Kasumi-1 (cell line): Measurements from ENCODE around the gene SERINC5.
A peak's percentile ranks its signal among the peaks of the same experiment; 100 is the strongest.
"Not testable (repeated sequence)": the region's sequence is repeated elsewhere in the genome, so short reads cannot be mapped to it uniquely, and the experiment has no call there.

Experiments
- DNase-seq, 2 experiments: peaks; one replicate each; lab custom pipeline; 2025; lab: John Stamatoyannopoulos, UW

The SERINC5 gene

DNA sequence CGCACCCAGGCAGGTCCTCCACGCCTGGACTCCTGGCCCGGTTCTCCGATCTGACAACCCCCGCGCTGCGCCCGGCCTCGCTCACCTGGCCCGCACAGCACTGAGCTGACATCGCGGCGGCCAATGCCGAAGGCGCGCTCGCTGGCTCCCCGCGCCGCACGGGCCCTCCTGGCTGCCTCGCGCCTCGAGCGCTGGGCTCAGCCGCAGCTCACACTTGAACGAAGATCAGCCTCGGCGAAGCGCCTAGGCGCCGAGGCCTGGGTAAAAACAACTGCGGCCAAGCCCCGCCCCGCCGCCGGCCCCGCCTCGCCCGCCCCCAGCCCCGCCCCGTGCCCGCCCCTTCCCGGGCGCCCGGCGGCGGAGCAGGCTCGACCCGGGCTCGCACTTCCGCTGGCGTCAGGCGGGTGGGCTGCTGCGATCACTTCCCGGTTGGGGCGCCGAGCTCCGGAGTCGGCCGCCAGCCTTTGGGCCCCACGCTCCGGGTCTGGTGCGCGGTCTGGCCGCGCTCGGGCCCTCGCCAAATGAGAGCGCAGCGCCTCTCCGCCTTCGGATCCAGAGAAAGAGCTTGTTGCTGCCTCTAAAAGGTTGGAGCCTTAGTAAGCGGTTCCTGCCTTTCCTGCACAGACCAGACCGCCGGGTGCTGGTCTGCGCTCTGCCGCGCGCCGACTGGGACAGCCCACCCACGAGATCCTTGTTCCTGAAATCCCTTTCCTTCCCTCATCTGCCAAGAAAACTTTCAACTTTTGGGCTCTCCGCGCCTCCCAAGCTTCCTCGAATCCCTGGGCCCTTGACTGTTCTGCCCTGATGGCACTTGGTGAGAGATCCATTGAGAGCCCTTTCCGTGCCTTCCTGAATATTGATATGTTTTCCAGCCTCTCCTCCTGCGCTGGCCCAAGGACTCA lies at the start of gene SERINC5:
Gene SERINC5, minus strand, starts transcription at position 238 of the 902 bp plus-strand sequence. Its CDS starts 126 bp downstream, at position 112.
- DNase-seq, result peak; percentile 78 to 87

DNA sequence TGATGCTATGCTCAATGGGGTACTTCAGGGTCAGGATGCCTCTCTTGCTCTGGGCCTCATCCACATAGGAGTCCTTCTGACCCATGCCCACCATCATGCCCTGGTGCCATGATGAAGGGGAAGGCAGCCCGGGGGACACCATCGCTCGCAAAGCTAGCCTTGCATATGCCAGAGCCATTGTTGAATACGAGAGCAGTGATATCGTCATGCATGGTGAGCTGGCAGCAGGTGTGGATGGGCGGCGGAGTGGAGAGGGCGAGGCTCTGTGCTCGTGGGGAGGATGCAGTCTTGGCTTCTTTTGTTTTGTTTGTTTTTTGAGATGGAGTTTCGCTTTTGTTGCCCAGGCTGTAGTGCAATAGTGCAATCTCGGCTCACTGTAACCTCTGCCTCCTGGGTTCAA lies 46.8 kb upstream of the SERINC5 start:
- no peak for DNase-seq

DNA sequence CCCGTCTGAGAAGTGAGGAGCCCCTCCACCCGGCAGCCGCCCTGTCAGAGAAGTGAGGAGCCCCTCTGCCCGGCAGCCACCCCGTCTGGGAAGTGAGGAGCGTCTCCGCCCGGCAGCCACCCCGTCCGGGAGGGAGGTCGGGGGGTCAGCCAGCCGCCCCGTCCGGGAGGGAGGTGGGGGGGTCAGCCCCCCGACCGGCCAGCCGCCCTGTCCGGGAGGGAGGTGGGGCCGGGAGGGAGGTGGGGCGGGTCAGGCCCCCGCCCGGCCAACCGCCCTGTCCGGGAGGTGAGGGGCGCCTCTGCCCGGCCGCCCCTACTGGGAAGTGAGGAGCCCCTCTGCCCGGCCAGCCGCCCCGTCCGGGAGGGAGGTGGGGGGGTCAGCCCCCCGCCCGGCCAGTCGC lies 45.5 kb upstream of the SERINC5 start:
- not testable (repeated sequence) for DNase-seq

DNA sequence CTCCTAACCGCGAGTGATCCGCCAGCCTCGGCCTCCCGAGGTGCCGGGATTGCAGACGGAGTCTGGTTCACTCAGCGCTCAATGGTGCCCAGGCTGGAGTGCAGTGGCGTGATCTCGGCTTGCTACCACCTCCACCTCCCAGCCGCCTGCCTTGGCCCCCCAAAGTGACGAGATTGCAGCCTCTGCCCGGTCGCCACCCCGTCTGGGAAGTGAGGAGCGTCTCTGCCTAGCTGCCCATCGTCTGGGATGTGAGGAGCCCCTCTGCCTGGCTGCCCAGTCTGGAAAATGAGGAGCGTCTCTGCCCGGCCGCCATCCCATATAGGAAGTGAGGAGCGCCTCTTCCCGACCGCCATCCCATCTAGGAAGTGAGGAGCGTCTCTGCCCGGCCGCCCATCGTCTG lies 44.9 kb upstream of the SERINC5 start:
- DNase-seq, result not testable (repeated sequence)

DNA sequence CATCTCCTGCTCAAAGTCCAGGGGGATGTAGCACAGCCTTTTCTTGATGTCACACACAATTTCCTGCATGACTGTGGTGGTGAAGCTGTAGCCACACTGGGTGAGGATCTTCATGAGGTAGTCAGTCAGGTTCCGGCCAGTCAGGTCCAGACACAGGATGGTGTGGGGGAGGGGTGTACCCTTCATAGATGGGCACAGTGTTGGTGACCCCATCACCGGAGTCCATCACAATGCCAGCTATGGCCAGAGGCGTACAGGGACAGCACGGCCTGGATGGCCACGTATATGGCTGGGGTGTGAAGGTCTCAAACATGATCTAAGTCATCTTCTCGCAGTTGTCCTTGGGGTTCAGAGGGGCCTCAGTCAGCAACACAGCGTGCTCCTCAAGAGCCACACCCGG lies 44.3 kb upstream of the SERINC5 start:
- no peak for DNase-seq

DNA sequence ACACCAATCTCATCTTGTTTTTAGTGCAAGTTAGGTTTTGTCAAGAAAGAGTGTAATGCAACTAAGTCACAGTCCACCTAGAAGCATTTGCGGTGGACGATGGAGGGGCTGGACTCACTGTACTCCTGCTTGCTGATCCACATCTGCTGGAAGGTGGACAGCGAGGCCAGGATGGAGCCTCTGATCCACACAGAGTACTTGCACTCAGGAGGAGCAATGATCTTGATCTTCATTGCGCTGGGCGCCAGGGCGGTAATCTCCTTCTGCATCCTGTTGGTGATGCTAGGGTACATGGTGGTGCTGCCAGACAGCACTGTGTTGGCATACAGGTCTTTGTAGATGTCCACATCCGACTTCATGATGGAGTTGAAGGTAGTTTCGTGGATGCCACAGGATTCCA lies 43.8 kb upstream of the SERINC5 start:
- DNase-seq, result no peak

DNA sequence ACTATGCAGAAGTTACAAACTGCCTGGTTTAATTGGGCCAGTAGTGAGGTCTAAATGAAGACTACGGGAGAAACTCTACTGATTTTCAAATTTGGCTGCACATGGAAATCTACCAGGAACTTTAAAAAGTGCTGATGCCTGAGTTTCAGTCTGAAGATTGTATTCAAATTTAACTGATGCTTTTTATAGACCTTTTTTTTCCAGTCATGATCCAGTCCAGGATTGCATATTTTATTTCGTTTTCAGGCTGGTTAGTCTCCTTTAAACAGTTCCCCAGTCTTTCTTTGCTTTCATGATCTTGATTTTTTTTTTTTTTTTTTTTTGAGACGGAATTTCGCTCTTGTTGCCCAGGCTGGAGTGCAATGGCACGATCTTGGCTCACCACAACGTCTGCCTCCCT lies 40.3 kb upstream of the SERINC5 start:
- no peak for DNase-seq

DNA sequence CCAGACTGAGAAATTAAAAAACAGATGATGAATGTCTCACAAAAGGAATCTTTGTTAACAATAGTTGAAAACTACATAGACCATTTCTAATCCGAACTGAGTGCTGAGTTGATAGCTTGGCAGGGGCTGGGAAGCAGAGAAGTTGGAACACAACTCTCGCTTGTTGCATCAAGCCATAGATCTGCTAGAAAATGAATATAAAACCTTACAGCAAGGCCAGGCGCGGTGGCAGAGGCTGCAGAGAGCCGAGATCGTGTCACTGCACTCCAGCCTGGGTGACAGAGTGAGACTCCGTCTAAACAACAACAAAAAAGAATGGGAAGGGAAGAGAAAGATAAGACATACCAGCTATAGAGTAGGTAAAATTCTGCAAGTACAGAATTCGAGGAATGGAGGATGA lies 35.9 kb upstream of the SERINC5 start:
- DNase-seq, result no peak

DNA sequence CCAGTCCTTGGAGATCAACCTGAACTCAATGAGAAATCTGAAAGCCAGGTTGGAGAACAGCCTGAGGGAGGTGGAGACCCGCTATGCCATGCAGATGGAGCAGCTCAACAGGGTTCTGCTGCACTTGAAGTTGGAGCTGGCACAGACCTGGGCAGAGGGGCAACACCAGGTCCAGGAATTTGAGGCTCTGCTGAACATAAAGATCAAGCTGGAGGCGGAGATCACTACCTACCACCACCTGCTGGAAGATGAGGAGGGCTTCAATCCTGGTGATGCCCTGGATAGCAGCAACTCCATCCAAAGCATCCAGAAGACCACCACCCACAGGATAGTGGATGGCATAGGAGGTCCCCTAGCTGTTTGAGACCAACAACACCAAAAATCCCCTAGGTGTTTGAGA lies 33.5 kb upstream of the SERINC5 start:
- no peak for DNase-seq

DNA sequence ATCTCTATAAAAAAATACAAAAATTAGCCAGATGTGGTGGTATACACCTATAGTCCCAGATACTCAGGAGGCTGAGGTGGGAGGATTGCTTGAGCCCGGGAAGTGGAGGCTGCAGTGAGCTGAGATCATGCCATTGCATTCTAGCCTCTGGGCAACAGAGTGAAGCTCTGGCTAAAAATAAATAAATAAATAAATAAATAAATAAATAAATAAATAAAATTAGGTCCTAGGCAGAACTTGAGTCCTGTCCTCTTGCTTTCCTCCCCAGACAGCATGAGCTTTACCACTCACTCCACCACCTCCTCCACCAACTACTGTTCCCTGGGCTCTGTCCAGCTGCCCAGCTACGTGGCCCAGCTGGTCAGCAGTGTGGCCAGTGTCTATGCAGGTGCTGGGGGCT lies 32.3 kb upstream of the SERINC5 start:
- no peak for DNase-seq

DNA sequence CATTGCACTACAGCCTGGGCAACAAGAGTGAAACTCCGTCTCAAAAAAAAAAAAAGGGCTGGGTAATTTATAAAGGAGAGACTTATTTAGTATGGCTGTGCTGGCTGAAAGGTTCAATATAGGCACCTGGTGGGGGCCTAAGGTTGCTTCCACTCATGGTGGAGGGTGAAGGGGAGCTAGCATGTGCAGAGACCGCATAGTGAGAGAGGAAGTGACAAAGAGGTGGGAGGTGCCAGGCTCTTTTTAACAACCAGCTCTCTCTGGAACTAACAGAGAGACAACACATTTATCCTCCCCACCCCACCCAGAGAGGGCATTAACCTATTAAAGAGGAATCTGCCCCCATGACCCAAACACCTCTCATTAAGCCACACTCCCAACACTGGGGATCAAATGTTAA lies 28.9 kb upstream of the SERINC5 start:
- peak in 1 of 2 experiments; percentile 21 for DNase-seq

DNA sequence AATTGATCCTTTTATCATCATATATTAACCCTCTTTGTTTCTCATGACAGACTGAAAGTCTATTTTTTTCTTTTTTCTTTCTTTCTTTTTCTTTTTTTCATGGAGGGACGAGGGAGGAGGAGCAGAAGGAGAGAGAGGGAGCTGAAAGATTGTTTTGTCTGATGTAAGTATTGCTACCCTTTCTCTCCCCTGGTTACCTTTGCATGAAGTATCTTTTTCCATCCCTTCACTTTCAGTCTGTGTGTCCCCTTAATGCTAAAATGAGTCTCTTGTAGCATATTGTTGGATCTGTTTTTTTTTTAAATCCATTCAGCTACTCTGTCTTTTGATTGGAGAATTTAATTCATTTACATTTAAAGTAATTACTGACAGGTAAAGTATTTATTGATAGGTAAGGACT lies 27.5 kb upstream of the SERINC5 start:
- DNase-seq, result no peak

DNA sequence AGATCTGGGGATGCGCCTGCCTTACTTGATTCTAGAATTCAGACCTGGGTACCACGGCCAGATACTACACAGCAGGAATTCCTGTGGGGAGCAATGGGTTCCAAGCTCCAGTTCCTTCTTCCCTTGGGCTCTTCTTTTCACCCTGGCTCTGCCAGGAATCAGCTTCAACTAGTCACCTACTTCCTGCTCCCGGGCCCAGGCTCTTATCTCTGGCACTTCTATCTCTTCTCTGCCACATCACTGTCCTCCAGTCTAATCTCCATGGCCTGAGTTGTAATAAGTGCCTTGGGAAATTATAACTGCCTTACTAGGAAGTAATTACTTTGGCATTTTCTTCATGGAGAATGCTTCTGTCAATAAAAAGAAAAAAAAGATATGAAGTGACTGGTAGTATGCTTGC lies 26.2 kb upstream of the SERINC5 start:
- no peak for DNase-seq

DNA sequence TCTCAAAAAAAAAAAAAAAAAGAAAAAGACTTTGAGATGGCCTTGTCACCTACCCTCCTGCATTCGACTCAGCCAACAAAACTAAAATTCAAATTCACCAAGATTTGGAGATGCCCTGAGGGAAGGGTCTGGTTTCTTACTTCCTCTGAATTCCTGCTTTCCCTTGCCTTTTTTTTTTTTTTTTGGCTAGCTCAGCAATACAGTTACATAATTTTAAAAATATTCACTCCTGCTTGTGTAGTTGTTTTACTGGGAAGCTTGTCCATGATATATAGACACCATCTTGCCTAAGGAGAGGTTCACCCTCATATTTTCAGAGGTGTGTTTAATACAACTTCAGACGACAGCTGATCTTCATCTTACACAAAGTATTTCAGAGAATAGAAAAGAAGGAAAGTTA lies 21.3 kb upstream of the SERINC5 start:
- no peak for DNase-seq

DNA sequence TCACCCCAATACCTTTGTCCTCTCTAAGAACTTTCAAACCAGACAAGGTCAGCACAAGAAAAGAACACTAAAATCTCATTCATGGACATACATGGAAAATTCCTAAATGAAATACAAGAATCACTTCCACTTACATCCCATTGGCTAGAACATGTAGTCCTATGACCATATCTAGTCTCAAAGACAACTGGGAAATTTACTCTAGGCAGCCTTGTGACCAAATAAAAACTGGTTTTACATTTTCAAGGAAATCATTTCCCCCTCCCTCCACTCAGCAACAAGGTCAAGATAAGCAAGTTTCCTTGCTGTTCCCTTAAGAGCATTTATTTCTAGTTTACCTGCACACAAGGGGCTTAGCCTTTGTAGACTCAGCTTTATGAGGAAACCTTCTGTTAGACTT lies 20.3 kb upstream of the SERINC5 start:
- no peak for DNase-seq

DNA sequence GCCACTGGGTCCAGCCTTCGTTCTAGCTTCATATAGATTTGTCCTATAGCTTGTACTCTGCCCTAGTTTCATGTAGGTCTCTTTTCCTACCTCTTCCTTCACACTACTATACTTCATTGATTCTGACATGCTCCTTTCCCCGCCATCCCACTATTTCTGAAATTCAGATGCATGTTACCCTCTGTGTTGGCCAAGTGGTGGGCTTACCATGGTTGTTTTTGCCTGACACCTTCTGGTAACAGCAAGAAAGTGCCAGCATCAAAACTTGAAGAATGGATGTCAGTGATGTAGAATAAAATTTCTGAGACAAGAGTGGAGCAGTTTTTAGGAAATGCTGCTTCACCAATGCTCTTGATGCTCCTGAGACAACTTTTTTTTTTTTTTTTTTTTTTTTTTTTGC lies 19.5 kb upstream of the SERINC5 start:
- DNase-seq, result peak; percentile 27 to 55

DNA sequence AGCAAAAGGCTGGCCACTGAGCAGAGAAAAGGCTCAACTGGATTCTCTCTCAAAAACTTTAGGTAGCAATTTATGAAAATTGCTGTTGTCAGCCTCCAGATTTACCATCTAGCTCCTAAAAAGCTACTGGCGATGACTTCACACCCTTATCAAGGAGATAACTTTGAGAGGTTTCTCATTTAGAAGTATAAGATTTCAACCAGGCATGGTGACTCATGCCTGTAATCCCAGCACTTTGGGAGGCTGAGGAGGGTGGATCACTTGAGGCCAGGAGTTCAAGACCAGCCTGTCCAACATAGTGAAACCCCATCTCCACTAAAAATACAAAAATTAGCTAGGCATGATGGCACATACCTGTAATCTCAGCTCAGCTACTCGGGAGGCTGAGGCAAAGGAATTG lies 14.7 kb upstream of the SERINC5 start:
- DNase-seq, result not testable (repeated sequence)

DNA sequence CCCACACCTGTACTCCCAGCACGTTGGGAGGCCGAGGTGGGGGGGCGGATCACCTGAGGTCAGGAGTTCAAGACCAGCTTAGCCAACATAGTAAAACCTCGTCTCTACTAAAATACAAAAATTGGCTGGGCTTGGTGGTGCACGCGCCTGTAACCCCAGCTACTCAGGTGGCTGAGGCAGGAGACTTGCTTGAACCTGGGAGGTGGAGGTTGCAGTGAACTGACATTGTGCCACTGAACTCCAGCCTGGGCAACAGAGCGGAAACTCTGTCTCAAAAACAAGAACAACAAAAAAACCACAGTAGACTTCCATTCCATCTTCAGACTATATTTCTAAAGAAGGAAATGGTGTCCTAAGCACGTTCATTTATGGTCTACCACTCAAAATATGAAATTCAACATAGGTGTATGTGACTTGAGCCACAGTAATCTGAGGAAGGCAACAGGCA lies 14.2 kb upstream of the SERINC5 start:
- no peak for DNase-seq

DNA sequence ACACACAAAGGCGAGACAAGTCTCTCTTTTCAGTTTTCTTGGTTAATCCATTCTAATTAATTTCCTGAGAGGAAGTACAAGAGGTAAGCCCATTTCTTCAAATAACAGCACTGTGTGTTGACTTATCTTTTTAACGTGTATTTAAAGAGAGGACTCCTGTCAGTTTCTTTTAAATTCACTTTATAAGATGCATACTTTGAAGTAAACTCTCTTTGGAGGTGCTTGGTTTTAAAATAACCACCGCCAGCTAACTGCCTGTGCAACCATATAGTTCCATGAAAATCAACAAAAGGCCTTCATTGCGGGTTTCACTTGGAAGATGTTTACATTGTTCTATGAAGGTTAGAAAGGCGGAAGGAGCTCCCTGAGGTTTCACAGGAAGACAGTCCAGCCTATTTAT lies 13.1 kb upstream of the SERINC5 start:
- no peak for DNase-seq

DNA sequence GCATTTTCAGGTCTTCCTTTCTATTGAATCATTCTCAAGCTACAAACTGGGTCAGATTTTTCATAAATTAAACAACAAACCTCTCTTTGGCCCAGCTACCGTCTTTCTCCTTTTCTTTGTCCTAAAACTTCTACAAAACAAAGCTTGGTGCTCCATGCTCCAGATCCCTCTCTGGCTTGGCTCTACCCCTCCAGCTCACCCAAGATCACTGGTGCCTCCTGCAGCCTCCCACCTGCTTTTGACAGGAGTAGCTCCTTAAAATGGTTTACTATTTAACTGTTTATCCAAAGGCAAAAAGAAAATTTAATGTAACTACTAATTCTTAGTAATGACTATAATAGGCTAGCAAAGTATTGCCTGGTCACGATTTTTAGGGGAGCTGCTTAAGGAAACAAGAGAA lies 10.7 kb upstream of the SERINC5 start:
- DNase-seq, result no peak

DNA sequence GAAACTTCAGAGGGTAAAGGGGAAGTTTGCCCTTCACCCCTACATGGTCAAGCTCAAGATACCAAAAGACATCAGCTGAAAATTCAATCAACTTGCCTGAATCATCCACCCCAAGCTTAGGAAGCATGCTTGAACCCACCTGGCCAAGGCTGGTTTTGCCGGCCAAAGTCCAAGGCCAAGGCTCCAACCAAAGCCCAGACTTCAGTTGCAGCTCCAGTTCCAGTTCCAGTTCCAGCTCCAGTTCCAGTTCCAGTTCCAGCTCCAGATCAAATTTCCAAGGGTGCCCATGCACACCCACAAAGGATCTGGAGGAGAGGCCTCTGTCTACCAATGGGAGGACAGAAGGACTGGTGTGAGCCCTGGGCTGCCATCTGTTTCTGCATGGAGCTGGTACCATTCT lies 4.6 kb upstream of the SERINC5 start:
- no peak for DNase-seq

DNA sequence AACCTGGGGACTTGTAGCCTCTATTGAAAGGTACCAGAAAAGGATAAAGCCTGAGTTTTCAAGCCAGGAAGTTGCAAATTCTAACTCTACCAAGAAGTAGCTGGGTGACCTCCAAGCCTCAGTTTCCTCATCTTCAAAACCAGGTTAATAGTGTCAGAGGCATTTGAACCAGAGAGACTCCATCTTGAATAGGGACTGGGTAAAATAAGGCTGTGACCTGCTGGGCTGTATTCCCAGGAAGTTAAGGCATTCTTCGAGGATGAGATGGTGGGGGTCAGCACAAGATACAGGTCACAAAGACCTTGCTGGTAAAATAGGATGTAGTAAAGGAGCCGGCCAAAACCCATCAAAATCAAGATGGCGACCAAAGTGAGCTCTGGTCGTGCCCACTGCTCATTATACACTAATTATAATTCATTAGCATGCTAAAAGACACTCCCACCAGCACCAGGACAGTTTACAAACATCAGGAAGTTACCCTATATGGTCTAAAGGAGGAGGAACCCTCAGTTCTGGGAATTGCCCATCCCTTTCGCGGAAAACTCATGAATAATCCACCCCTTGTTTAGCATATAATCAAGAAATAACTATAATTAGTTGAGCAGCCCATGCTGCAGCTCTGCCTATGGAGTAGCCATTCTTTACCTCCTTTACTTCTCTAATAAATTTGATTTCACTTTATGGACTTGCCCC lies 3.8 kb upstream of the SERINC5 start:
- no peak for DNase-seq

DNA sequence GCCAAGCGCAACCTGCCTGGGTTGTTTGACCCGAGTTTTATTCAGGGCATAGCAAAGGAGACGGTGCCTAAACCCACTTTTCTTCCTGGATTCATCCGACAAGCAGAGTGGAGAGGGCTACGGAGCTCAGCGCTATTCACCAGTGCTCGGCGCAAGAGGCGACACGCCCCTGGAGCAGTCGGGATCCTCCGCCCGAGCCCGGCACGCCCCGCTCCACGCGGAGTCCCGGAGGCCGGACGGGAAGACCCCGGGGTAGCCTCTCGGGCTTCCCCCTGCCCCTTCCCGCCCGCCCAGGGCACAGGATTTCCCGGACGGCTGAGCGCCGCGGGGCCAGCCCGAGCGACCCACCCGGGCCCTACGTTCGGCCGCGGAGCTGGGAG lies 427 bp downstream of the SERINC5 start:
- DNase-seq, result peak; percentile 48 to 52
